ENCODE results near the gene SEC24C.

- TF ChIP-seq, protein P1, sequence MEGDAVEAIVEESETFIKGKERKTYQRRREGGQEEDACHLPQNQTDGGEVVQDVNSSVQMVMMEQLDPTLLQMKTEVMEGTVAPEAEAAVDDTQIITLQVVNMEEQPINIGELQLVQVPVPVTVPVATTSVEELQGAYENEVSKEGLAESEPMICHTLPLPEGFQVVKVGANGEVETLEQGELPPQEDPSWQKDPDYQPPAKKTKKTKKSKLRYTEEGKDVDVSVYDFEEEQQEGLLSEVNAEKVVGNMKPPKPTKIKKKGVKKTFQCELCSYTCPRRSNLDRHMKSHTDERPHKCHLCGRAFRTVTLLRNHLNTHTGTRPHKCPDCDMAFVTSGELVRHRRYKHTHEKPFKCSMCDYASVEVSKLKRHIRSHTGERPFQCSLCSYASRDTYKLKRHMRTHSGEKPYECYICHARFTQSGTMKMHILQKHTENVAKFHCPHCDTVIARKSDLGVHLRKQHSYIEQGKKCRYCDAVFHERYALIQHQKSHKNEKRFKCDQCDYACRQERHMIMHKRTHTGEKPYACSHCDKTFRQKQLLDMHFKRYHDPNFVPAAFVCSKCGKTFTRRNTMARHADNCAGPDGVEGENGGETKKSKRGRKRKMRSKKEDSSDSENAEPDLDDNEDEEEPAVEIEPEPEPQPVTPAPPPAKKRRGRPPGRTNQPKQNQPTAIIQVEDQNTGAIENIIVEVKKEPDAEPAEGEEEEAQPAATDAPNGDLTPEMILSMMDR (IDR thresholded peaks at IDR 0.05): no peak
- TF ChIP-seq POLR2A (IDR thresholded peaks at IDR 0.05): no peak
Observed at GRCh38 chr10:73790886-73791625, 46.9 kb downstream of the SEC24C start.

Data from uterus (tissue), 2 donors.